Suprapubic skin (tissue), 3 donors: ENCODE measurements around the gene SCAP.

Source experiments
- CTCF ChIP-seq, 2 donors: fragments of 200-600 bp in 1 of 2; fragments of 450-650 bp in 1 of 2; sonication (generic) in 1 of 2; IDR thresholded peaks; one replicate each; pipeline ENCODE4 v1.5.1; 2016 to 2019; ENCODE audit warnings: antibody characterized with exemption in 2 of 2, mild to moderate bottlenecking in 1 of 2, moderate library complexity in 1 of 2
- POLR2A ChIP-seq, 2 donors: fragments of 450-650 bp; IDR thresholded peaks; one replicate each; pipeline ENCODE4 v1.6.1; 2017; ENCODE audit warnings: antibody characterized with exemption in 2 of 2, mild to moderate bottlenecking in 2 of 2, moderate library complexity in 2 of 2

GRCh38 chr3:47412453-47412756, 63.3 kb downstream of the SCAP start:
- TF ChIP-seq CTCF (IDR thresholded peaks at IDR 0.05) (no peak), POLR2A (IDR thresholded peaks at IDR 0.05) (no peak)
